ENCODE data around the gene RYR1. TPM values are rescaled to one million over a fixed set of nuclear protein-coding genes. Genes with fewer than 3 reads are reported as not detected.
"Not testable (repeated sequence)": the region's sequence is repeated elsewhere in the genome, so short reads cannot be mapped to it uniquely, and the experiment has no call there.

RYR1 gene
- polyA plus RNA-seq, 3 donors = 0.76 to 2.1 (median 2.1) TPM

GRCh38 chr19:38494379-38494778 is 60.9 kb downstream of the RYR1 start:
- no peak overlapping the region for H3K4me2 ChIP-seq (replicated peaks; ENCODE audit: extremely low read depth, low read length, poor library complexity, severe bottlenecking)
- Mint-ChIP-seq H3K36me3 (no peaks in the 10 kb centered on the region), H3K9me3 (peaks cover 1 to 7% (median 3%) of the 10 kb centered on the region in 7 donors), H3K27ac (no peak overlapping the region), H3K27me3 (ENCODE audit: low read depth in 3 of 3) (peaks cover 4 to 18% (median 8%) of the 10 kb centered on the region in 3 donors), H3K4me3 (no peak overlapping the region), H3K4me1 (peaks cover 14% of the 10 kb centered on the region)
- WGBS (ENCODE audit: insufficient coverage) = 96% methylated on average over 20 of the region's 21 CpGs
- H2AFZ ChIP-seq (ENCODE audit: insufficient read depth, low read depth, low read length, poor library complexity, severe bottlenecking) = no peak overlapping the region
- intact Hi-C loops (cut with micrococcal nuclease) = no loop called here
- no peak overlapping the region for H3K27ac ChIP-seq (ENCODE audit: low read depth in 1 of 2, low read length in 2 of 2)
- H3K4me3 ChIP-seq (replicated peaks in 1 of 3; ENCODE audit: low read depth in 2 of 3, low read length in 3 of 3) = no peak overlapping the region
- H3K4me1 ChIP-seq (ENCODE audit: control insufficient read depth in 1 of 2, insufficient read depth in 2 of 2, low read length in 2 of 2) = peaks cover 0 to 3% of the 10 kb centered on the region in 2 donors
- H3K79me2 ChIP-seq (ENCODE audit: insufficient read depth, low read length) = no peaks in the 10 kb centered on the region
- no peak for TF ChIP-seq CTCF (IDR thresholded peaks at IDR 0.05)
- no peak for DNase-seq
- H3K9ac ChIP-seq (ENCODE audit: insufficient read depth, low read length, poor library complexity, severe bottlenecking) = no peak overlapping the region
- no peaks in the 10 kb centered on the region for H4K20me1 ChIP-seq (ENCODE audit: insufficient read depth, low read length)
- H3K27me3 ChIP-seq (ENCODE audit: control insufficient read depth in 2 of 2, insufficient read depth in 2 of 2, low read length in 2 of 2) = no peaks in the 10 kb centered on the region
- H3K9me3 ChIP-seq (replicated peaks in 1 of 2; ENCODE audit: control insufficient read depth in 1 of 2, insufficient read depth in 1 of 2, low read length in 2 of 2) = no peaks in the 10 kb centered on the region
- no peaks in the 10 kb centered on the region for H3K36me3 ChIP-seq (replicated peaks in 1 of 2; ENCODE audit: control insufficient read depth in 1 of 2, insufficient read depth in 2 of 2, low read length in 2 of 2)

GRCh38 chr19:38495375-38495774 is 61.9 kb downstream of the RYR1 start:
- WGBS (ENCODE audit: insufficient coverage) = no CpG with 5 or more reads among the region's 2 CpGs
- H3K9me3 Mint-ChIP-seq; H4K20me1 ChIP-seq (ENCODE audit: insufficient read depth, low read length); H3K36me3 Mint-ChIP-seq; H3K4me3 ChIP-seq (replicated peaks in 1 of 3; ENCODE audit: low read depth in 2 of 3, low read length in 3 of 3); intact Hi-C loops (cut with micrococcal nuclease); H3K27ac Mint-ChIP-seq; H3K79me2 ChIP-seq (ENCODE audit: insufficient read depth, low read length); H3K9ac ChIP-seq (ENCODE audit: insufficient read depth, low read length, poor library complexity, severe bottlenecking); H3K4me1 ChIP-seq (ENCODE audit: control insufficient read depth in 1 of 2, insufficient read depth in 2 of 2, low read length in 2 of 2); H3K27me3 ChIP-seq (ENCODE audit: control insufficient read depth in 2 of 2, insufficient read depth in 2 of 2, low read length in 2 of 2); H3K4me3 Mint-ChIP-seq; H2AFZ ChIP-seq (ENCODE audit: insufficient read depth, low read depth, low read length, poor library complexity, severe bottlenecking); H3K27ac ChIP-seq (ENCODE audit: low read depth in 1 of 2, low read length in 2 of 2); H3K9me3 ChIP-seq (replicated peaks in 1 of 2; ENCODE audit: control insufficient read depth in 1 of 2, insufficient read depth in 1 of 2, low read length in 2 of 2); H3K36me3 ChIP-seq (replicated peaks in 1 of 2; ENCODE audit: control insufficient read depth in 1 of 2, insufficient read depth in 2 of 2, low read length in 2 of 2); H3K4me2 ChIP-seq (replicated peaks; ENCODE audit: extremely low read depth, low read length, poor library complexity, severe bottlenecking); DNase-seq: not testable (repeated sequence)
- peaks cover 4 to 20% (median 8%) of the 10 kb centered on the region in 3 donors for H3K27me3 Mint-ChIP-seq (ENCODE audit: low read depth in 3 of 3)
- H3K4me1 Mint-ChIP-seq = peaks cover 14% of the 10 kb centered on the region
